Measurements from ENCODE around the gene SKP2.
A peak's percentile ranks its signal among the peaks of the same experiment; 100 is the strongest.
"Not testable (repeated sequence)": the region's sequence is repeated elsewhere in the genome, so short reads cannot be mapped to it uniquely, and the experiment has no call there.

SKP2 gene

GRCh38 chr5:36151434-36152323, at the start of gene SKP2, which contains the start of gene LMBRD2:
TSS of gene SKP2 (plus strand) at chr5:36152111. CDS start at chr5:36152263, 152 bp downstream.
TSS of gene LMBRD2 (minus strand) at chr5:36151887. CDS start at chr5:36143349, 8,538 bp downstream.
- peak; percentile 96 for DNase-seq

- DNase-seq, result no peak
These were observed 46.1 kb upstream of the SKP2 start for GRCh38 chr5:36105819-36106218.

GRCh38 chr5:36108758-36109460, 43.0 kb upstream of the SKP2 start:
- DNase-seq, result no peak

- DNase-seq, result no peak
These were observed 40.7 kb upstream of the SKP2 start for GRCh38 chr5:36111238-36111637.

- no peak for DNase-seq
These were observed 26.0 kb upstream of the SKP2 start for GRCh38 chr5:36125868-36126267.

- no peak for DNase-seq
These were observed 23.1 kb upstream of the SKP2 start for GRCh38 chr5:36128795-36129194.

GRCh38 chr5:36129666-36130065, 22.2 kb upstream of the SKP2 start:
- DNase-seq, result not testable (repeated sequence)

- not testable (repeated sequence) for DNase-seq
These were observed 18.9 kb upstream of the SKP2 start for GRCh38 chr5:36133009-36133408.

GRCh38 chr5:36135988-36136387, 15.9 kb upstream of the SKP2 start:
- no peak for DNase-seq

GRCh38 chr5:36136581-36136980, 15.3 kb upstream of the SKP2 start:
- no peak for DNase-seq

- DNase-seq, result no peak
These were observed 12.8 kb upstream of the SKP2 start for GRCh38 chr5:36138900-36139683.

GRCh38 chr5:36145311-36145710, 6.6 kb upstream of the SKP2 start:
- no peak for DNase-seq

GRCh38 chr5:36146390-36146789, 5.5 kb upstream of the SKP2 start:
- DNase-seq, result no peak

GRCh38 chr5:36147681-36148080, 4.2 kb upstream of the SKP2 start:
- no peak for DNase-seq

- DNase-seq, result peak; percentile 76
These were observed 1.1 kb upstream of the SKP2 start for GRCh38 chr5:36150676-36151433.

GRCh38 chr5:36152324-36153297, 700 bp downstream of the SKP2 start:
- no peak for DNase-seq

- no peak for DNase-seq
These were observed 1.4 kb downstream of the SKP2 start for GRCh38 chr5:36153298-36153677.

- DNase-seq, result no peak
These were observed 1.8 kb downstream of the SKP2 start for GRCh38 chr5:36153726-36154125.

GRCh38 chr5:36155291-36155690, 3.4 kb downstream of the SKP2 start:
- DNase-seq, result no peak

GRCh38 chr5:36156121-36156601, 4.2 kb downstream of the SKP2 start:
- no peak for DNase-seq

GRCh38 chr5:36156619-36157018, 4.7 kb downstream of the SKP2 start:
- DNase-seq, result no peak
